Nucleus accumbens (tissue), 56 donors: ENCODE results near the gene POMGNT1.

Source experiments
- DNase-seq, 56 donors: peaks; one replicate each; lab custom pipeline; 2025; lab: John Stamatoyannopoulos, UW

The POMGNT1 gene

DNA sequence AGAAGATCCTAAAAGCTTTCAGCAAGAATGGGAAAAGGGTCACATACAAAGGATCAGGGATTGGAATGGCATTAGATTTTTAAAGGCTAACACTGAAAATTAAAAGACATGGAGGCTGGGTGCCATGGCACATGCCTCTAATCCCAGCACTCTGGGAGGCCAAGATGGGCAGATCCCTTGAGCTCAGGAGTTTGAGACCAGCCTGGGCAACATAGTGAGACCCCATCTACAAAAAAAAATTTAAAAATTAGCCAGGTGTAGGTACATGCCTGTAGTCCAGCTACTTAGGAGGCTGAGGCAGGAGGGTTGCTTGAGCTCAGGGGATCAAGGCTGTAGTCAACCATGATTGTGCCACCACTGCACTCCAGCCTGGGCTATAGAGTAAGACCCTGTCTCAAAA lies 17.3 kb upstream of the POMGNT1 start:
- DNase-seq = no peak

DNA sequence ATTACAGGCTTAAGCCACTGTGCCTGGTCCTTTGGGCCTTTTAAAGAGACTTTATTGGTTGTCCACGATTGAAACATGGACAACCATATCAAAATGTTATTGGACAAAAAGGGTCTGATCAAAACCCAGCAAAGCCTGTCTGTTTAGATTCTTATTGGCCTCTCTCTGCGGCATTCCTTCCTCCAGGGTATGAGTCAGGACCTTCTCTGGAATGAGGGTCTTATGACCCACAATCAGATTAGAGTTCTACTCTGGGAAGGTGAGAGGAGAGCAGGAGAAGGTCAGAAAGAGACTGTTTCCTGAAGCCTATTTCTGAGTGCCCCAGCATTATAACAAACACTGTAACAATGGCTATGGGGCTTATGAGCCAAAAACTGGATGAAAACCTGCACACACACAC lies 12.8 kb upstream of the POMGNT1 start:
- DNase-seq = no peak

DNA sequence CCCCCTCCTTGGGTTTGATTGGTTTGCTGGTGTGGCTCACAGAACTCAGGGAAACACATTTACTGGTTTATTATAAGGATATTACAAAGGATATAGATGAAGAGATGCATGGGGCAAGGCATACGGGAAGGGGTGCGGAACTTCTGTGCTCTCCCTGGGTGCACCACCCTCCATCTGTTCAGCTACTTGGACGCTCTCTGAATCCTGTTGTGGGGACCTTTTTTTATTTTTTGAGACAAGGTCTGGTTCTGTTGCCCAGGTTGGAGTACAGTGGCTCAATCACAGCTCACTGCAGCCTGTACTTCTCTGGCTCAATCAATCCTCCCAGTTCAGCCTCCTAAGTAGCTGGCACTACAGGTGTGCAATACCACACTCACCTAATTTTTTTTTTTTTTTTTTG lies 12.3 kb upstream of the POMGNT1 start:
- DNase-seq = no peak

DNA sequence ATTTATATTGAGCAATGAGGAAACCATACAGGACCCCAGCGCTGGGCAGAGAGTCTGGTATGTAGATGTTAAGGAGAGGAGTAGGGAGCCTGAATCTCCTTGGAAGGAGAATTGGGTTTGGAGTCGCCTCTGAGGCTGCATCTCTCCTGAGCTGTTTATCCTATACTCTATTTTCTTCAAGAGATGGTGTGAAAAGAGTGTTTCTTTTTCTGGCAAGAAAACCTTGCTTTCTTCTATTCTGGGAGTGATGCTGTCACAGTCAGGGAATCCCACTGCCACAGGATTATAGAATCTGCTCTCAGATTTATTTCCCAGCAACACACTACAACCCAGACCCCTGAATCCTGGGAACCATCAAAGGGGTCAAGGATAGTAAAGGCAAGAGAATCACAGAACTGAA lies 8.2 kb upstream of the POMGNT1 start:
- DNase-seq = no peak

DNA sequence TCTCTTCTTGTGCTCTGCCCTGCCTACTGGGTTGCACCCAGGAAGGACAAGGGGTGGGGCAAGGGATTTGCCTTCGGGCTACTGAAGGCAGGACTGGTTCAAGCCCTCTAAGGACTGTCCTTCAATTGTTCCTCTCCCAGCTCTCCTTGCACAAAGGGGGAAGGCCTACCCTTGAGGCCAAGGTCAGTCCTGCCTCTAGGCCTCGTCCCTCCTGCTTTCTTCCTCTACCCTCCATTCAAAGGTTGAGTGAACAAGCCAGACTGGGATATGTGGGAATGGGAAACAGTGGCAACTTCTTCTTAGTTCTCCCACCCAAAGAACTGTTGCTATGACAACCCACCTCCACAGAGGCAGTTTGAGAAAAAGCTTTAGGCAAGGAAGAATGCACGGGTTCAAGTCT lies 7.6 kb upstream of the POMGNT1 start:
- peak in 6 of 56 donors; percentile 8 to 44 (median 23) for DNase-seq

DNA sequence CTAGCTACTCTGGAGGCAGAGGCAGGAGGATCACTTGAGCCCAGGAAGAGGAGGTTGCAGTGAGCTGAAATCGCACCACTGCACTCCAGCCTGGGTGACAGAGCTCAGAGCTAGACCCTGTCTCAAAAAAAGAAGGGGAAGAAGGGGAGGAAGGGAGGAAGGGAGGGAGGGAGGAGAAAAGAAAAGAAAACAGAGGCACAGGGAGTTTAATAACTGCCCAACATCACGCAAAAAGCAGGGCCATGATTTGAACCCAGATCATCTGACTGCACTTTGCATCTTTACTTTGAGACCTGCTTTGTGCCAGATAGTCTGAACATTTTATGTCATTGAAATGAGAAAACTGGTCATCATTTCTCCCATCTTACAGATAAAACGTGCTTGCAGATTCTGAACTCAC lies 6.9 kb upstream of the POMGNT1 start:
- DNase-seq = no peak

DNA sequence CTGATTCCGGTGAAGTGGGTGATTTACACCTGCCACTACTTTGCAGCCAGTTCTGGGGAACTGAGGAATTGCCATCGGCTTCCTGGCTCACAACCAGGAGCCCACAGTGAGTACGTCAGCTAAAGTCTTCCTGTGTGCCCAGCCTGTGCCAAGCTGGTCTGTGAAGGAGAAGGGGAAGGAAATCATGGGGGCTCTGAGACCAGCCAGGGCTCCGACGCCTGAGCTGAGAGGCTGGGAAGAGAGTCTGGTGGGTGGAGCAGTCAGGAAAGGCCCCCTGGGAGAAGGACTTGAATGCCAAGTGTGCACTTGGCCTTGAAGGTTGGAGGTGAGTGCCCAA lies 6.1 kb upstream of the POMGNT1 start:
- peak in 24 of 56 donors; percentile 15 to 54 (median 30) for DNase-seq

DNA sequence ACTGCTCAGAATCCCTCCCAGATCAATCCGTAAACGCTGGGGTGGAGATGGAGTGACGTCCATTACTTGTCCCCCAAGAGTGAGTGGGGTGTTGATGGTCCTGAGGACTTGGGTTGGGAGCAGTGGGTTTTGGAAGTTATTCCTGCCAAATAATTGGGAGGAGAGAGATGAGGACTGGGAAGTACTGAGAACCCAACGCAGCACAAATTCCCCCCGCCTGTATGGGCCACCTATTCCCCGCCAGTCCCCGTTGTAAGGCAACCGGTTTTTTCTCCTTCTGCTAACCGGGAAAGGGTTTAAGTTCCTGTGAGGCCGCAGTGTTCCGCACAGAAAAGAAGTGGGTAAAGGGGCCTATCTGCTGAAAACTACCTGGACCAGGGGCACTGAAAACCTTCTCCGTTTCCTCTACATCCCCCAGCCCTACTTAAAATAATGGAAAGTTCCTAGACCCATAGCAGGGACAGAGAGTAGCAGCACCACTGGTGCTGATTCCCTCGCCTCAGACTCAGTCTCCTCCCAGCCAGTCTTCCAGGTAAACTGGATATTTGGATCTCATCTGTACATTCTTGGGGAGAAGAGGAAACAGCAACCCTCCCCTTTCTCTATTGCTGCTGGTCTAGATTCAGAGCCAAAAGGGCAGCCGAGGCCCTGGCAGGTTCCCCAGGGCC lies 5.6 kb upstream of the POMGNT1 start:
- peak in 7 of 56 donors; percentile 10 to 61 (median 45) for DNase-seq

DNA sequence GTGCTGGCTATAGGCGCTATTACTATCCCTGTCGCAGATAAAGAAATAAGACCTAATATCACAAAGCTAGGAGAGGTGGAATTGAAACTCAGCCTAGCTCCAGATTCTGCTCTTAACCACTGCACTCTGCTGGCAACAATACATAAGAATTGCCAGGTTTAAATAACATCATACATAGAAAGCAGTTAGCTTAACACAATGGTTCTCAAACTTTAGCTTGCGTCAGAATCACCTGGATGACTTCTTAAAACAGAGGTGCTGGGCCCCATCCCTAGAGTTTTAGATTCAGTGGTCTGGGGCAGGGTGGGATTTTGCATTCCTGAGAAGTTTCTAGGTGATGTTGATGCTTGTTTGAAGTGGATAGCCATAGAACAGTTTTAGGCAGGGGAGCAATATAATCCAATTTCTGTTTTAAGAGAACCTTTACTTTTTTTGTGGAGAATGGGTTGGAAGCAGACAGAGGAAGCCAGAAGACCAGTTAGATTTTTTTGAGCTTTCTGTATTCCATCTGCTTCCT lies 1.1 kb upstream of the POMGNT1 start:
- no peak for DNase-seq

DNA sequence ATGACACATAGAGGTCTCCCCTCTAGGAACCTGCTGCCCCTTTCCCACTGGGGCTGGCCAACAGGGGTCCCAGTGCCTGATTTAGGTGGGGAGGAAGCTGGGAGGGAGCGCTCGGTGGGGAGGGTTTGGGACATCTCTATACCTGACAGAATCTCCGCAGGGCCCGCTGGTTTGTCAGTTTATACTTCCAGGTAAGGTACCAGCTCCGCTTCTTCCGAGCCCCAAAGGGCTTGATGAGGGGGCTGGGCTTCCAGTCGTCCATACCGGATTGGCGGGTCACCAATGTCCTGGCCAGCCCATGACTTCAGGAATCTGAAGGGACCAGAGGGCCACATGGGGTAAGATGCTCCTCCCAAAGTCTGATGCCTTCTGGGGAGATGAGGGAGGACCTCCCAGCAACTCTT lies 672 bp downstream of the POMGNT1 start:
- peak in 1 of 56 donors; percentile 21 for DNase-seq

DNA sequence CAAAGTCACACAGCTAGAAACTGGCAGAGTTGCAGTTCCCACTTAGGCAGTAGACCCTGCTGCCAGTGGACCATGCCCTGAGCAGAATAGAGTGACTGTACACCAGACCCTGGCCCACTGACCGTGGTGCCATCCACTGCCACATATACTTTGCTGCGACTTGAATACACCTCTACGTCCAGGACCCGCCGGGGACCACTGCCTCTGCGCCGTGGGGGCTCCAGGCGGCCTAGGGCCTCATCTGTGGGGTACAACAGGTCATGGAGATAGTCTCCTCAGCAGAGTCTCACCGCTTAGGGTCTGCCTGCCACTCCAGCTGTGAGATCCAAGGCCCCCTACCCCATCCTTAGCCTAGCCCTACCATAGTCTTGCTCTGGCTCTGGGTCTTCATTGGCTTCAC lies 1.6 kb downstream of the POMGNT1 start:
- DNase-seq = no peak

DNA sequence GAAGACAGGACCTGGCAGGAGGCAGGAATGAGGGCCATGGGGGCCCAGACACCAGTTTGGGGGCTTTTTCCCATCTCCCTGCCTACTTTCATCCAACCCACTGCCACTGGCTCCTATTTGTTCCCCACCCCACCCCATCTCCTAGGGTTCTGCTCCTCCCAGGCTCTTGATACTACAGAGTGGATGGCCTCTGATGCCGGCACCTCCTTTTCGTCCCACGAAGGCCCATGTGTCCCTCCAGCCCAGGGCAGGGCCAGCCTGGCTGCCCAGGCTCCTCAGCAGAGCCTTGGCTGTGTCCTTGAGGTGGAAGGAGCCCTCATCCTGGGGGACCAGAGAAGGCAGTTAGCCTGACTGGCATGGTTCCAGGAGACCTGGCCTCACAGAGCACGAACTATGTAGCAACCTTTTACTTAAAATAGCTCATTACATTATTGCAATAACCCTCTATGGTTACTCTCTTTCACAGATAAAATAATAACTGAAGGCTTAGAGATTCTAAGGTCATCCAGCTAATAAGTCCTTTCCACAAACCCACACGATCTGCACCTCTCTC lies 3.5 kb downstream of the POMGNT1 start:
- no peak for DNase-seq

DNA sequence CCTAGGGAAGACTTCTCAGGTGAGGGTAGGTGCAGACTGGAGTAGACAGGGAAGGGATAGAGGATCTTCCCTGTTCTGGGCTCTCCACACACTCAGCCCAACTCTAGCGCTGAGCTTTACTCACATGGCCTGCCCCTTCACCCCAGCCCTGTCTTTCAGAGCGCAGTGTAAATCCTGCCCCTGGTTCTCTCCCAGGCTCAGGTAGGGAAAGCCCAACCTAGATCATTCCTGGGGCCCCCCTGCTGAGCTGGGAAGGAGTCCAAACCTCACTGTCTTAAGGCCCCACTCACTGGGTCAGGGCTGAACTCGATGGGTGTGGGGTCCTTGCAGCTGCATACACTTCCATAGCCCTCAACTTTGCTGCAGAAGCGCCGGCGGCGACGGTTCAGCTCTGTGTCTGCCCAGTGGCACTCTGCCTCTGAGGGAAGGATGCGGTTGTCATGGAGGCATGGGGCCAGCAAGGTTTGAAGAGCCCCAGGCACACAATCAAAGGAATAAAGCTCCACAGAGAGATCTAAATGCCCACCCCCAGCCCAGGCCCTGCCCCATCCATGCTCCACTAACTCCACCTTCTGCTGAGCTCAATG lies 4.2 kb downstream of the POMGNT1 start:
- no peak for DNase-seq

DNA sequence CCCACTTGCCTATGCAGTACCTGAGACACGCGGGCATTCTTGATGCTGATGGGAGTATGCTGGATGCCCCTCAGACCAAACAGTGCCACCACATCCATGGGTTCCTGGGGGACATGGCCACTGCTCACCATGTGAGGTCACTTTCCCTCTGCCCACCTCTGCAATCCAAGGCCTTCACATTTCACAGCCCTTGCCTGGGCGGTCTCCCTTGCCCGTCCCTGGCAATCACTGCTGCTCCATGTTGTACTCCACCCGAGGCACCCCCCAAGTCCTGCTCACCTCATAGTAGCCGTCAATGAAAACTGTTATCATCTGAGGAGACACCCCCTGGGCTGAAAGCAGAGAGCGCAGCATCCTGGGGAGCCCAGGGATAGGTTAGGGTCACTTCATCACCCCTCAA lies 4.9 kb downstream of the POMGNT1 start:
- DNase-seq = no peak

DNA sequence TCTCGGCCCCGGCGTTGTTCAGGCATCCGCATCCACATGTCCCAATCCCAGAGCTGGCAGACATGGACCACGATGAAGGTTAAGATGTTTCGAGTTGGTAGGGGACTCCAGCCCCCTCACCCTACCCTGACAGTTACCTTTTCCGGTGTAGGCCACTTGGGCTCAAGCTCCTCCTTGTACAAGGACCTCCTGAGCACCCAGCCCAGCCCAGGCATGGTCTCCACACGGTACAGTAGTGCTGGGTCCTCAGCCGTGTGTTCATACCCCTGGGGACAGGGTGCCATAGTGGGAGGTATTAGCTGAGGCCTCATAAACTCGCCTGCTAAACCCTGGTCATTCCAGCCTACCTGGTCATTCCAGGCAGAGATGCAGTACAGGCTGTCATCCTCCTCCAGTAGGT lies 6.1 kb downstream of the POMGNT1 start:
- DNase-seq = no peak

DNA sequence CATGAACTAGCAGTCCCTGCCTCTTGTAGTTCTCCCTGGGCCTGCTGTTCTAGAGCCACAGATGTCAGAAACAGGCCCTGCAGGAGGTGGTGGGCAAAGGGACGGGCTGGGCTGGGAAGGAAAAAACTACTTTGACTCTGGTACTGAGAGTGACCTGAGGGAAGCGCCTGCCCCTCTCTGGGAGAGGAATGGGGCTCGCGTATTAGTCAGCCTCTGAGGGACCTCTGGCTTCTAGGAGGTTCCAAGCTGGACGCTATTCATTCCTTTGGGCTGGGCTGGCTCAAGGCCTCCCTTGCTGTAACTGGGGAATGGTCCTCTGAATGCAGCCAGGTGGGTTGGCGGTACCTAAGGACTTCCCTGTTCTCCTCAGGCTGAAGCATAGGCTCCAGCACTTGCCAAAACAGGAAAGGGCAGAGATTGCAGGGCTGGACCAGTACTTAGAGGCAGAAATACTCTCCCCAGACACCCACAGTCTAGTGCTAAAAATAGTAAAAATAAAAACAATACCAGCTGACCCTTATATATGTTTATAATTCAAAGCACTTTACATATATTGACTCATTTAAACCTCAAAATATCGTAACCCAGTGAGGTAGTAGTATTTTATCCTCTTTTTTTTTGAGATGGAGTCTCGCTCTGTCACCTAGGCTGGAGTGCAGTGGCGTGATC lies 7.1 kb downstream of the POMGNT1 start:
- DNase-seq = no peak

DNA sequence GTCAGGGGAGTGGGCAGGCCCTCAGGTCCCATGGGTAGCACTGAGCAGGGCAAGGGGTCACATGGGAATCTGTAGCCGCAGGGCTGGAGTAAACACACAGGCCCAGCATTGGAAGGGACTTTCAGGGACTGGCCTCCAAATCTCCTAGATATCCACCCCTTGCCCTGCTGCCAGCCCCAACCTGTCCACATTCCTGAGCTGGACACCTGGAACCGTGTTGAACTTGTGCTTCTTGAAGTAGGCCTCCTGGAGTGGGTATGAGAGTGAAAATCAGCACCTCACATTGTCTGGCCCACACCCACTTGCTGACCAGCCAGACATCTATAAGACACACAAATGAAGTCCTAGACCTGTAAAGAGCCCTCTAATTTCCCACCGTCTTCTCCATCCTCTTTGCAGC lies 7.7 kb downstream of the POMGNT1 start:
- no peak for DNase-seq

DNA sequence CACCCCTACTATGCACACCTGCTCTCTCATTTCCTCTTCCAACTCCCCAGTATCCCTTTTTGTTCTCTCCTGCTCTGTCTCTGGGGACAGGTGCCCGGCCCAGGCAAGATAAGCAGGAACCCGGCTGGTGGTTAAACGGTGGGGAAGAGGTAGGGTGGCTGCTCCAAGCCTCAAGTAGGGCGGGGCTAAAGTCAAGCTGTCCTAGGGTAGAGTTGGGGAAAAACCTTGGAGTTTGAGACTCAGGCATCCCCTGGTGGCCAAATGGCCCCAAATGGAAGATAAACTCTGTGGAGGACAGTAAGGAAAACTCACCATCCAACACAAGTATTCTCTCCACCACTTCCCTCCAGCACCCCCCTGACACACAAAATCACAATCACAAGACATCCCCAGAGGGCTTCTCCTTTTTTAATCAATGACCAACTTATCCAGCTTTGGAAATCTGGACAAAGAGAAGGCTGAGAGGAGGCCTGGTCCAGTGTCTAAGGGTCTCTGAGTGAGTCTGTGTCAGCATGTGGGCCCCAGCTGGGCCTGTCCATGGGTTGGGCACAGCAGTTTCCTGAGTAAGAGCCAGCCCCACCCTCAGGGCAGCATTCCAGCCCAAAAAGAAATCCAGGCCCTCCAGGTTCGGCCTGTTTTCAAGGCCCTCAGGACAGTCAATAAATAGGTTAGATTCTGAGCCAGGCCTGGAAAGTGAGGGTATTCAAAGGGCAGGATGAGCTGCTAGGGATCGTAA lies 9.8 kb downstream of the POMGNT1 start:
- DNase-seq = no peak

DNA sequence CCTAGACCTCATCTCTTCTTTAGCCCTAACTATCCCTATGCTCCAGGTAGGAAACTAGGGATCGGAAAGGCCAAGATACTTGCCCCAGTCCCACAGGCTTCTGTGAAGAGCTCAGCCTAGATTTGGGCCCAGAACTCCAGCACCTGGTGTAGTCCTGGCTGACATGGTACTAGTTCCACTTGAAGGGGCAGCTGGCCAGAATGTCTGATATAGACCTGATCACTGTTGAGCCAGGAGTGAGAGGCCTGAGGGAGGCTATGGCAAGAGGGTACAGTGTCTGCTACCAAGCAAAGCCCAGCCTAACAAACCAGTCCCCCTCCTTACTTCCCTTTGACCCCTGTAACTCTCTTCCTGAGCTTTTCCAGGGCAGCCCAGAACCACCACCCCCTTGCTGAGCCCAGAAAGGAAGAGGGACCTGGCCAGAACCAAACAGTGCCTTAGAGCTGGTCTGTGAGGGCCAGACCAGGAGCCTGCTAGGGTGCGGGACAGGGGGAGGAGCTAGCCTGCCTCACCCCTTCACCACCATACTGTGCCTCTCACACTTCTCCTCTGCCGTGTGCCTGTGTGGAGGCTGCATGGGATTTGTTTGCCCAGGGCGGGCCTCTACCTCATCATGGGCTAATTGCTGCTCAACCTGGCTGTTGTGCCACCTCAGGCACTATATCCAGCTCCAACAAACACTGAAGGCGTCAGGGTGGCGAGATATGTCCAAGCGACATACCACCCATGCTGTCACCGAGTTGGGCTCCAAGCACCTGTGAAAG lies 10.9 kb downstream of the POMGNT1 start:
- DNase-seq = no peak

DNA sequence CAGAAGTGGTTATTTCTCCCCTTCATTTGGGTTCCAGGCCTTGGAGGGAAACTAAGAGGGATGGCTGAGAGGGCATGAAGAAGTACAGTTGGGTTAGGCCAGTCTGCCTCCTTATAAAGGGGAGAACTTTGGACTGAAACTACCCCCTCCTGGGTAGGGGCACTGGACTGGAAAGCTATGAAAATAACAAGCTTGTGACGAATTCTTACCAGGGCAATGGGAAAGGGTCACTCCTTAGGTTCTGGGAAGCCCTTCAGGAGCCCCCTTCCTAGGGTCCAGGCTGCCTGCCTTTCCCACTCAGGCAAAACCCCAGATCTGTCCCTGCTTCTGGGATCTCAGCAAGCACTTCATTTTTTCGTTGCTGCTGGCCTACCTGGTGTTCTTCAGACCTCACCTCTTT lies 12.2 kb downstream of the POMGNT1 start:
- no peak for DNase-seq
